Activated naive CD4-positive, alpha-beta T cell treated with anti-CD3 and anti-CD28 coated beads, Interleukin-2, amount 50 U/mL, for 16 hours (primary cell): Measurements from ENCODE around the gene ADO.
A peak's percentile ranks its signal among the peaks of the same experiment; 100 is the strongest.

Experiments
- DNase-seq: peaks from one replicate; pipeline ENCODE4 v3.0.0-alpha.2; 2020

ADO gene

GRCh38 chr10:62818426-62819011 lies 14.0 kb downstream of the ADO start:
- DNase-seq: peak; percentile 73

GRCh38 chr10:62819141-62819920 lies 14.8 kb downstream of the ADO start:
- DNase-seq: peak; percentile 14

- DNase-seq: no peak
Measured at GRCh38 chr10:62820586-62820985, 16.1 kb downstream of the ADO start.

GRCh38 chr10:62826273-62826672 lies 21.8 kb downstream of the ADO start:
- no peak for DNase-seq

DNA sequence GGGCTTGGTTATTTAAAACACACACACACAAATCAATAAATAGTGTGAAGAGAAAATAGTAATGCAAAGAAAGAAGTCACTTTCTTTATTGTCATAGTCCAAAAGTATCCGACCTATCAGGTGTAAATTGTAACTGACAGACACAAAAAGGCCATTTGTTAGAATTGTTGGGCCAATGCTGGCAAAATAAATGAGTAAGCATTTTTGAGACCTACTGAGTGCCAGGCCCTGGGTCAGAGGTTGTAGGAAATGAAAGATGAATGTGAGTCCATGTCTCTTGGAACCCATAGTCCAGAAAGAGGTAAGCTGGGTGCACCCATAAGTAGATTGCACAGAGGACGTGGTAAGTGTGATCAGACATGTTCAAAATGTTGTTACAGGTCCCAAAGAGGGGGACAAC lies 25.1 kb downstream of the ADO start:
- no peak for DNase-seq

- DNase-seq: no peak
Measured at GRCh38 chr10:62830679-62831078, 26.2 kb downstream of the ADO start.

DNA sequence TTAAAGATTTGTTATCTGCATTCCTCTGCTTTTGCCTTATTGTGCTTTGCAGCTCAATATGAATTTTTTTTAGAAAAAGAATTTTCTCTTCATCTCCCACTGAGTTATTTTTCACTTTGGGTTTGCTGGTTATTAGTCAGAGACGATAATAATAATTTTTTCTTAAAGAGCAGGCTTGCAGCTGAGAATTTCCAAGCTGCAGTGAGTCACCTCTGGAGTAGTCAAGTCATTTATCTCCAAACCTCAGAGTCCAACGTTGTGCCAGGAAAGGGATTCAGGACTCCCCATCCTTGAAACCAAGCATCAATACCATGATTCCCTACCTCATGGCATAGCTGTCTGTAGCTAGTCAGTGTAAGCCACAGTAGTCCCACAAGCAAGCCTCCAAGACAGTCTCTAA lies 26.8 kb downstream of the ADO start:
- no peak for DNase-seq

- no peak for DNase-seq
Measured at GRCh38 chr10:62839590-62839989, 35.1 kb downstream of the ADO start.

GRCh38 chr10:62842983-62843382 lies 38.5 kb downstream of the ADO start:
- no peak for DNase-seq

GRCh38 chr10:62843600-62843999 lies 39.1 kb downstream of the ADO start:
- DNase-seq: no peak

DNA sequence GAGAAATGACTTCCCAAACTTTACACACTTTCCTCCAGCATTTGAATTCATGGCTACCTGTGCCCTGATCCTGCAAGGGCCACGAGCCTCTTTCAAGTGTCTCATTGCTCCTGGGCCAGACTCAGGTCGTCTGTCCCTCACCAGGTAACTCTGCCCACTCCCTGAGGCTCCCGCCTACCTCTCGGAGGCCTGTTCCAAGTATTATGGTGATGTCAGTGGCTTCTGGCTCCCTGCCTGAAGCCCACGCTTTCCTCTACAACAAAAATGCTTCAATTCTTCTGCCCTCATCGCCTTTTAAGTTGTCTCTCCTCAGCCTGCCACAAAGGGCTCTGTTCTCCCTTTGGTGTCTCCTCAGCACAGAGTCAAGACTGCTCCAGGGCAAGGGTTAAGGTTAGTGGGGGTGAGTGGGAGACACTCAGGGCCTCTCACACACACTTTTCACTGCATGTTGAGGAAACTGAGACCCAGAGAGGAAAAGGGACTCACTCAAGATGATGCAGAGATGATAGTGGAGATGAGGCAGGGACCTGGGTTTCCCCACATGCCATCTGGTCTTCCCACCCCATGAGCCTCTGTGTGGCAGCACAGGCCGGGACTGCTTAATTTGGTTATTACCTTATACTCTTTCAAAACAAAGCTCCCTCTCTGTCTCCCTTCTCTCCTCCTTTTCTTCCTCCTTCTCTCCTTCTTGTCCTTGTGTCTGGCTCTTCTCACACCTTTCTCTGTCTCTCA lies 39.9 kb downstream of the ADO start:
- DNase-seq: peak; percentile 12

DNA sequence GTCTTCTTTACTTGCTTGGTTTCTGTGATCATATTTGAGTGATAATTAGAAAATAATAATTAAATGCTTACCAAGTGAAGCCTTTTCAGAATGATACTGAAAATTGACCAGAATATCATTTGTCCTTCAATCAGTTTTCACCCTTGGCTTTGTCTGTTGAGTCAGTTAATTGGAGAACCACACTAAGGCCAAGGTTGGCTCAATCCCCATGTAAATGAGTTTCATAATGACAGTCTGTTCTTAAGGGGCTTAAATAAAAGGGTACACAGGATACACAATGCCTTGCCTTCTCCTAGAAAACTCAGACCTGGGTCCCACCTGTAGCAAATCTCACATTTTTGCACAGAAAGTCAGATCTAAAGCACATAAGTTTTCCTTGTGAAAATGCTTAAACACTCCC lies 42.9 kb downstream of the ADO start:
- no peak for DNase-seq

GRCh38 chr10:62850646-62851045 lies 46.1 kb downstream of the ADO start:
- no peak for DNase-seq

- DNase-seq: no peak
Measured at GRCh38 chr10:62851442-62851841, 46.9 kb downstream of the ADO start.

DNA sequence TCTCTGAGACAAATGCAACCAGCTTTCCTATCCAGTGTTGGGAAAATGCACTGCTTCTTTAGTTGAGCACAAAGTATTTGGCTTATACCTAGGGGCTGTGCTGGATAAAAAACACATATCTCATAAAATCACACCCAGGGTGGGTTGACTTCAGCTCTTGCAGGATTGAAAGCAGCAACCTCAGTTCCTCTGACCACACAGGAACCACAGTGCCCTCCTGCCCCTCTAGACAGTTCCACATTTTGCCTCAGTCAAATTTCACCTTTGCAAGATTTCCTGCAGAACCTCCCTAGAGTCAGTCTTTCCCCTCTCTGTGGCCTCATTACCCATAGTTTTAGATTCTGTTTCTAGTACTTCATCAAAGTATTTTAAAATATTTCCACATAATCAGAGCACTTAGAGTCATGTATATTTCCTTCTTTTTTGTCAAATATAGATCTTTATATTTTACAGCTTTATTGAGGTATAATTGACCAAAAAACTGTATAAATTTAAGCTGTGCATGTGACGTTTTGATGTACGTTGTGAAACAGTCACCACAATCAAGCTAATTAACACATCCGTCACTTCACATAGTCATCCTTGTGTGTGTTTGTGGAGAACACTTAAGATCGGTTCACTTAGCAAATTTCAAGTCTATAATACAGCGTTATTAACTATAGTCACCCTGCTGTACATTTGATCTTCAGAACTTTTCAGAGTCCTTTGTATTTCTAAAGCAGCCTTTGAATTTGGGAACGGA lies 48.6 kb downstream of the ADO start:
- DNase-seq: no peak

- DNase-seq: no peak
Measured at GRCh38 chr10:62853710-62854109, 49.2 kb downstream of the ADO start.

DNA sequence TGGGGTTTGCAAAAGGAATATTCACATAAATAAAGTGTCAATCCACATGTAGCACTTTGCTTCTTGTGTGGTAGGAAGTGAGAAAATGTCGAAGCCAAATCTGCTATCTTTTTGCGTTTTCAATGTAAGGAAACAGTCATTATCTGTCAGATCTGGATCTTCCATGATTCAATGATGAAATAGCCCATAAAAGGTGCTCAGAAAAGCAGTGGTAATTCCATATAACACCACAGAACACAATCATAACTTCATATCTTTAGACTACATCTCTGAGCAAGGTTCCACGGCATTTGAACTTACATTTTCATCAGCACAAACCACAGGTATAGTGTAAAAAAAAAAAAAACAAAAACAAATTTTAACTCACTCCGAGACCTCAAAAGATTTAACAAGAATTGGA lies 51.5 kb downstream of the ADO start:
- no peak for DNase-seq
